22Rv1 (cell line): ENCODE measurements around the gene SP5.

Source experiments
- CTCF ChIP-seq: fragments of 450-650 bp; IDR thresholded peaks from 2 replicates; pipeline ENCODE4 v1.5.1; 2017; ENCODE audit warnings: mild to moderate bottlenecking
- ZFX ChIP-seq: fragments of 450-650 bp; IDR thresholded peaks from 2 replicates; pipeline ENCODE4 v1.6.1; 2017; ENCODE audit warnings: antibody characterized with exemption, borderline replicate concordance

- TF ChIP-seq CTCF (no peak), ZFX (no peak)
Measured at GRCh38 chr2:170696948-170697347, 18.2 kb upstream of the SP5 start.
